Adrenal gland (tissue), 5 donors: ENCODE results near the gene TMIGD2.

Experiments
- POLR2A ChIP-seq, 2 donors: fragments of 450-650 bp; IDR thresholded peaks; one replicate each; pipeline ENCODE4 v1.6.1; 2017; ENCODE audit warnings: antibody characterized with exemption in 2 of 2, mild to moderate bottlenecking in 2 of 2, moderate library complexity in 1 of 2
- TF ChIP-seq, protein P1 (sequence below), 6 experiments: fragments of 450-650 bp in 4 of 6; fragments of 200-600 bp in 2 of 6; sonication (generic) in 1 of 6; IDR thresholded peaks; 1 replicate in 5 of 6; 2 replicates in 1 of 6; pipeline versions ENCODE4 v1.5.1 to v1.8.0; 2016 to 2021; ENCODE audit warnings: antibody characterized with exemption in 6 of 6, mild to moderate bottlenecking in 2 of 6, moderate library complexity in 1 of 6
- donor health status: DM: no; HTN: no; CAD: no.

- TF ChIP-seq POLR2A (IDR thresholded peaks at IDR 0.05): no peak
- TF ChIP-seq, protein P1, sequence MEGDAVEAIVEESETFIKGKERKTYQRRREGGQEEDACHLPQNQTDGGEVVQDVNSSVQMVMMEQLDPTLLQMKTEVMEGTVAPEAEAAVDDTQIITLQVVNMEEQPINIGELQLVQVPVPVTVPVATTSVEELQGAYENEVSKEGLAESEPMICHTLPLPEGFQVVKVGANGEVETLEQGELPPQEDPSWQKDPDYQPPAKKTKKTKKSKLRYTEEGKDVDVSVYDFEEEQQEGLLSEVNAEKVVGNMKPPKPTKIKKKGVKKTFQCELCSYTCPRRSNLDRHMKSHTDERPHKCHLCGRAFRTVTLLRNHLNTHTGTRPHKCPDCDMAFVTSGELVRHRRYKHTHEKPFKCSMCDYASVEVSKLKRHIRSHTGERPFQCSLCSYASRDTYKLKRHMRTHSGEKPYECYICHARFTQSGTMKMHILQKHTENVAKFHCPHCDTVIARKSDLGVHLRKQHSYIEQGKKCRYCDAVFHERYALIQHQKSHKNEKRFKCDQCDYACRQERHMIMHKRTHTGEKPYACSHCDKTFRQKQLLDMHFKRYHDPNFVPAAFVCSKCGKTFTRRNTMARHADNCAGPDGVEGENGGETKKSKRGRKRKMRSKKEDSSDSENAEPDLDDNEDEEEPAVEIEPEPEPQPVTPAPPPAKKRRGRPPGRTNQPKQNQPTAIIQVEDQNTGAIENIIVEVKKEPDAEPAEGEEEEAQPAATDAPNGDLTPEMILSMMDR (IDR thresholded peaks at IDR 0.05): no peak
These were observed 23.5 kb downstream of the TMIGD2 start, which contains the start of gene SHD for GRCh38 chr19:4278419-4279266.
